SH-SY5Y (cell line): ENCODE measurements around the gene ZNF568.

Experiments used
- GATA2 ChIP-seq: IDR thresholded peaks from 2 replicates; pipeline ENCODE4 v1.6.1; 2011; ENCODE audit warnings: mild to moderate bottlenecking, low read depth, low read length
- GATA3 ChIP-seq: IDR thresholded peaks from 2 replicates; pipeline ENCODE4 v1.6.1; 2011; ENCODE audit warnings: low read depth, mild to moderate bottlenecking, low read length, moderate library complexity

DNA sequence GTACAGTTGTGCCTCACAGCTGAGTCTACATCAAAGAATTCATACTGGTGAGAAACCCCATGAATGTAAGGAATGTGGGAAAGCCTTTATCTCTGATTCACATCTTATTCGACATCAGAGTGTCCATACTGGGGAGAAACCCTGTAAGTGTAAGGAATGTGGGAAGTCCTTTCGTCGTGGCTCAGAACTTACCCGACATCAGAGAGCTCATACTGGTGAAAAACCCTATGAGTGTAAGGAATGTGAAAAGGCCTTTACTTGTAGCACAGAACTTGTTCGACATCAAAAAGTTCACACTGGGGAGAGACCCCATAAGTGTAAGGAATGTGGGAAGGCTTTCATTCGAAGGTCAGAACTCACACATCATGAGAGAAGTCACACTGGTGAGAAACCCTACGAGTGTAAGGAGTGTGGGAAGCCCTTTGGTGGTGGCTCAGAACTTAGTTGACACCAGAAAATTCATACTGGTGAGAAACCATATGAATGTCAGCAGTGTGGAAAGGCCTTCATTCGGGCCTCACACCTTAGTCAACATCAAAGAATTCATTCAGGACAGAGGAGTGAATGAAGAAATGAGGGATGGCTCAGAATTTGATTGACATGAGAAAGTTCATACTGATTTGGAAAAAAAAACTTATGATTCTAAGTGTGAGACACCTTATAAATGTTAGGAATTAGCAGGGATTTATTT is 81.2 kb downstream of the ZNF568 start:
- no peak for TF ChIP-seq GATA2
- TF ChIP-seq GATA3 = no peak
